Measurements from ENCODE around the gene PLEKHA7.
"Not testable (repeated sequence)": the region's sequence is repeated elsewhere in the genome, so short reads cannot be mapped to it uniquely, and the experiment has no call there.

PLEKHA7 gene

DNA sequence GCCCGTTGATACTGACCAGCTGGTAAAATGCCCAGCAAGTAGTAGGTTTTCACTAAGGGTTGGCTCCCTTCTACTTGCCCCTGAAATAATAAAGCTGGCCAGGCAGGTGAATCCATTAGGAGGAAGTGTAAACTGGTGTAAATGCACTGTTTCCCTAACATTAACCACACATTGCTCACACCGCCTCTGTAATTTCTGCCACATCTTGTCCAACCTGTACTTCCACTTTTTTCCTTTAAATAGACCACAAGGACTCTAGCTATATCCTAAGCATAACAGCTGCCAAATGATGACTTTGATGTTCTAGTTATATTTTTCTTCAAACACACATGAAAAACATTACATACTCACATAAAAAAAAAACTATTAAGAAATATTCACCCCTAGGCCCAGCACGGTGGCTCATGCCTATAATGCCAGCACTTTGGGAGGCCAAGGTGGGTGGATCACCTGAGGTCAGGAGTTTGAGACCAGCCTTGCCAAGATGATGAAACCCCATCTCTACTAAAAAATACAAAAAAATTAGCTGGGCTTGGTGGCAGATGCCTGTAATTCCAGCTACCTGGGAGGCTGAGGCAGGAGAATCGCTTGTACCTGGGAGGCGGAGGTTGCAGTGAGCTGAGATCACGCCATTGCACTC is 95.6 kb downstream of the PLEKHA7 start:
- not testable (repeated sequence) for H3K9ac ChIP-seq (ENCODE audit: low read length in 5 of 5); H3K4me1 ChIP-seq (ENCODE audit: control insufficient read depth in 5 of 5, insufficient read depth in 5 of 5, low read length in 5 of 5); H3K27ac ChIP-seq (ENCODE audit: low read depth, low read length); H3K9me3 ChIP-seq (ENCODE audit: control insufficient read depth in 5 of 5, low read length in 5 of 5); H3K36me3 ChIP-seq (ENCODE audit: control insufficient read depth in 5 of 5, insufficient read depth in 5 of 5, low read length in 5 of 5); H3K4me3 ChIP-seq (ENCODE audit: low read depth in 1 of 5, low read length in 5 of 5); H3K27me3 ChIP-seq (ENCODE audit: control insufficient read depth in 5 of 5, insufficient read depth in 4 of 5, low read length in 5 of 5)

DNA sequence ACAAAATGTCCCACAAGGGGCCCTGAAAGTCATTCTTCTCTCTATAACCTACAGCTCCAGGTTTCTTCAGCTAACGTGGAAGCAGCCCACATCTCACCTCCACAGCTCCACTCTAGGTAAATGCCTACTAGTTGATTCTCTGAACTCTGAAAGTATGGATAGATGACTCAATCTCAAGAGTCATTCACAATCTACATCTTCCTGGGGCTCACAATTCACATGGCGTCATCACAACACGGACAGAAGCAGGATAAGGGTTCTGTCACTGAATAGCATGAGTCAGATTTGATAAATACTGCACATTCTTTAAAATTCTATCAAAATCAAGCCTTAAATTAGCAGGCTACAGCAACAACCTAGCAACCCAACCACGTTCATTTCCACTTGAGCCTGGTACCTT is 96.3 kb downstream of the PLEKHA7 start:
- no peaks in the 10 kb centered on the region for H3K9me3 ChIP-seq (ENCODE audit: control insufficient read depth in 5 of 5, low read length in 5 of 5)
- peaks cover 0 to 11% (median 0%) of the 10 kb centered on the region in 5 donors for H3K4me1 ChIP-seq (ENCODE audit: control insufficient read depth in 5 of 5, insufficient read depth in 5 of 5, low read length in 5 of 5)
- no peak overlapping the region for H3K4me3 ChIP-seq (ENCODE audit: low read depth in 1 of 5, low read length in 5 of 5)
- no peaks in the 10 kb centered on the region for H3K36me3 ChIP-seq (ENCODE audit: control insufficient read depth in 5 of 5, insufficient read depth in 5 of 5, low read length in 5 of 5)
- H3K27ac ChIP-seq (ENCODE audit: low read depth, low read length): no peak overlapping the region
- H3K27me3 ChIP-seq (ENCODE audit: control insufficient read depth in 5 of 5, insufficient read depth in 4 of 5, low read length in 5 of 5): no peaks in the 10 kb centered on the region
- no peak overlapping the region for H3K9ac ChIP-seq (ENCODE audit: low read length in 5 of 5)

DNA sequence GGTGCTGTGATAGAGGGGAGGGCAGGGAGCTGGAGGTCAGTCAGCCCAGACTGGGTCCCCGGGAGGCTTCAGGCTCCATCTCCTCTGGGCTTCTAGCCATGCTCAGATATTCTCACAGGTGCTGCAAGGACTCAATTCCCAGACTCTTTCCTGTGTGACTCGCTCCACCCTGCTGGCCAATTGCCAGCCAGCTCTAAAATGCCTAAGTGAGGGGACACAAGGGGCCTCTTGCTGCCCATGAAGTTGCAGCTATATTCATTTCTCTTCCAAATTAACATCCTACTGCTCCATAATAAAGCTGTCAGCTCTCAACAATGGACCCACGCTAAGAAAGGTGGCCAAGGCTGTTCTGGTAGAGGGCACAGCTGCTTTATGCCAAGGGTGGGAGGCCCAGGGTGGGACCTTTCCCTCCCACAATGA is 101.5 kb downstream of the PLEKHA7 start:
- Histone ChIP-seq H3K9ac (ENCODE audit: low read length in 5 of 5) (no peak overlapping the region), H3K27me3 (ENCODE audit: control insufficient read depth in 5 of 5, insufficient read depth in 4 of 5, low read length in 5 of 5) (no peaks in the 10 kb centered on the region), H3K4me3 (ENCODE audit: low read depth in 1 of 5, low read length in 5 of 5) (no peak overlapping the region), H3K9me3 (ENCODE audit: control insufficient read depth in 5 of 5, low read length in 5 of 5) (no peaks in the 10 kb centered on the region), H3K36me3 (ENCODE audit: control insufficient read depth in 5 of 5, insufficient read depth in 5 of 5, low read length in 5 of 5) (no peaks in the 10 kb centered on the region), H3K27ac (ENCODE audit: low read depth, low read length) (no peak overlapping the region), H3K4me1 (ENCODE audit: control insufficient read depth in 5 of 5, insufficient read depth in 5 of 5, low read length in 5 of 5) (peaks cover 3 to 24% (median 5%) of the 10 kb centered on the region in 5 donors)

- H3K27ac ChIP-seq (ENCODE audit: low read depth, low read length): no peak overlapping the region
- no peaks in the 10 kb centered on the region for H3K27me3 ChIP-seq (ENCODE audit: control insufficient read depth in 5 of 5, insufficient read depth in 4 of 5, low read length in 5 of 5)
- H3K9me3 ChIP-seq (ENCODE audit: control insufficient read depth in 5 of 5, low read length in 5 of 5): no peaks in the 10 kb centered on the region
- H3K9ac ChIP-seq (ENCODE audit: low read length in 5 of 5): no peak overlapping the region
- no peaks in the 10 kb centered on the region for H3K36me3 ChIP-seq (ENCODE audit: control insufficient read depth in 5 of 5, insufficient read depth in 5 of 5, low read length in 5 of 5)
- no peak overlapping the region for H3K4me3 ChIP-seq (ENCODE audit: low read depth in 1 of 5, low read length in 5 of 5)
- H3K4me1 ChIP-seq (ENCODE audit: control insufficient read depth in 5 of 5, insufficient read depth in 5 of 5, low read length in 5 of 5): peaks cover 3 to 23% (median 5%) of the 10 kb centered on the region in 5 donors
Observed at GRCh38 chr11:16911658-16912057, 102.6 kb downstream of the PLEKHA7 start.

DNA sequence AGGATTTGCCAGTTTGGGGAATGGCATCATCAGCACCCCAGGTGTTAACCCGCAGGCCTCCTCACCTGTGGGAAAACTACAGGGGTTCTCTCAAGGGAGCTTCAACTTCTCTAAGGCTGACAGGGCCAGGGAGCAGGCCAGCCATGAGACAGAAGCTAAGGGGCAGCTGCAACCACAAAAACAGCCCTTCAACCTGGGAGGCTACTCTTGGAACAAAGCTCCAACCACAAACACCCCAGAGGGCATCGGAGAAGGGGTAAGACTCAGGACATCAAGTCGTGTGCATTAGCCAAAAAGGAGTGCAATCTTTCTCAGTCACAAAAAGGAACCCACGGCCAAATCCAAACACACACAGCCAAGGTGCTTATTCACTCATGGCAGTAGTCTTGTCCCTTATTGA is 103.0 kb downstream of the PLEKHA7 start:
- H3K27ac ChIP-seq (ENCODE audit: low read depth, low read length): no peak overlapping the region
- no peaks in the 10 kb centered on the region for H3K27me3 ChIP-seq (ENCODE audit: control insufficient read depth in 5 of 5, insufficient read depth in 4 of 5, low read length in 5 of 5)
- no peak overlapping the region for H3K4me3 ChIP-seq (ENCODE audit: low read depth in 1 of 5, low read length in 5 of 5)
- no peaks in the 10 kb centered on the region for H3K36me3 ChIP-seq (ENCODE audit: control insufficient read depth in 5 of 5, insufficient read depth in 5 of 5, low read length in 5 of 5)
- H3K9me3 ChIP-seq (ENCODE audit: control insufficient read depth in 5 of 5, low read length in 5 of 5): no peaks in the 10 kb centered on the region
- peaks cover 3 to 18% (median 5%) of the 10 kb centered on the region in 5 donors for H3K4me1 ChIP-seq (ENCODE audit: control insufficient read depth in 5 of 5, insufficient read depth in 5 of 5, low read length in 5 of 5)
- H3K9ac ChIP-seq (ENCODE audit: low read length in 5 of 5): no peak overlapping the region

DNA sequence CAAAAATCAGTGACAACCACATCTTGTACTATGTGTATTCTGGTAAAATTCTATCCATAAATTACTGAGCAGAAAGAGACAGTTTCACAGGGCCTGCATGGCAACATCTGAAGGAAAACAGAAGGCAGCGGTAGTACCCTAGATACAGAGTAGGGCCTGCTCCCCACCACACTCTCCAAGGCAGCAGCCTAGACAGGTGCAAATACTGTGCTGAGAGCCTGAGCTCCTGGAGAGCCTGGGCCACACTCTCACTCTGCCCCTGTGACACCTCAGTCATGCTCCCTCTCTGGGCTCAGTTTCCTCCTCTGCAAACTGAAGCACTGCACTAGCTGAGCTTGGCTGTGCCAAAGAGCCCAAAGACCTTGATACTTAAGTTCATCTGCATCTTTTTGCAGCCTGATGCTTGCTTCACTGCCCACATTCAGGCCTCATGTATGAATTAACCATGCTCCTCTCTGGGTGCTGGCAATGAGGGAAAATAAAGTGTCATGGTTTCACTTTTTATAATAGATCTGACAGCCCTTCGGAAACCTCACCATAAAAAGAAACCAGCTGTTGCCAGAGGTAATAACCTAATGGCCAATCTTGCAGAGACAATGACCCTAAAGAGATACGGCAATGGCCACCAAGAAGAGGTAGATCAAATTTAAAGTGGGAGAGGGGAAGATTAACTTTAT is 104.7 kb downstream of the PLEKHA7 start:
- no peaks in the 10 kb centered on the region for H3K36me3 ChIP-seq (ENCODE audit: control insufficient read depth in 5 of 5, insufficient read depth in 5 of 5, low read length in 5 of 5)
- H3K4me1 ChIP-seq (ENCODE audit: control insufficient read depth in 5 of 5, insufficient read depth in 5 of 5, low read length in 5 of 5): peaks cover 3 to 22% (median 5%) of the 10 kb centered on the region in 5 donors
- H3K9ac ChIP-seq (ENCODE audit: low read length in 5 of 5): no peak overlapping the region
- no peaks in the 10 kb centered on the region for H3K9me3 ChIP-seq (ENCODE audit: control insufficient read depth in 5 of 5, low read length in 5 of 5)
- no peak overlapping the region for H3K4me3 ChIP-seq (ENCODE audit: low read depth in 1 of 5, low read length in 5 of 5)
- H3K27me3 ChIP-seq (ENCODE audit: control insufficient read depth in 5 of 5, insufficient read depth in 4 of 5, low read length in 5 of 5): no peaks in the 10 kb centered on the region
- no peak overlapping the region for H3K27ac ChIP-seq (ENCODE audit: low read depth, low read length)

DNA sequence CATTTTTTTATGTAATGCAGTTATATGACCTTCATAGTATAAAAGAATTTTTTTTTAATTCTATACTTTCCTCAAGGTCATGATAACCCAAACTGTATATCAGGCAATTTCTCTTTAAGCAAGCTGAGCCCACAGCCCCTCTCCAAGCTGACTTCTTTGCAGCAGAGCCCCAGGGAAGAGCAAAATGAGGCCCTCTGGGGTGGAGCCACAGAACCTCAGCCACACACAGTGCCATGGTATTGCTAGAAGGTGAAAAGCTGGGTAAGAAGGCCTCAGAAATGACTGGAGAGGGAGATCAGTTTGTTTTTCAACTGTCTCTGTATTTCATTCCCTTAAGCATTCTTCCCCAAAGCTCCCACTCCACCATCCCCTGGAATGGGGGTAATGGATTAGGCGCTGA is 108.8 kb downstream of the PLEKHA7 start:
- H3K27me3 ChIP-seq (ENCODE audit: control insufficient read depth in 5 of 5, insufficient read depth in 4 of 5, low read length in 5 of 5): no peaks in the 10 kb centered on the region

GRCh38 chr11:16904761-16905160 is 109.5 kb downstream of the PLEKHA7 start:
- H3K9me3 ChIP-seq (ENCODE audit: control insufficient read depth in 5 of 5, low read length in 5 of 5); H3K36me3 ChIP-seq (ENCODE audit: control insufficient read depth in 5 of 5, insufficient read depth in 5 of 5, low read length in 5 of 5); H3K4me3 ChIP-seq (ENCODE audit: low read depth in 1 of 5, low read length in 5 of 5); H3K27me3 ChIP-seq (ENCODE audit: control insufficient read depth in 5 of 5, insufficient read depth in 4 of 5, low read length in 5 of 5); H3K9ac ChIP-seq (ENCODE audit: low read length in 5 of 5); H3K27ac ChIP-seq (ENCODE audit: low read depth, low read length): not testable (repeated sequence)
- peaks cover 0 to 23% (median 3%) of the 10 kb centered on the region in 5 donors for H3K4me1 ChIP-seq (ENCODE audit: control insufficient read depth in 5 of 5, insufficient read depth in 5 of 5, low read length in 5 of 5)

More for the DNA sequence above, 108.8 kb downstream of the PLEKHA7 start:
- Histone ChIP-seq H3K4me3 (ENCODE audit: low read depth in 1 of 5, low read length in 5 of 5) (no peak overlapping the region), H3K9ac (ENCODE audit: low read length in 5 of 5) (no peak overlapping the region), H3K9me3 (ENCODE audit: control insufficient read depth in 5 of 5, low read length in 5 of 5) (no peaks in the 10 kb centered on the region), H3K36me3 (ENCODE audit: control insufficient read depth in 5 of 5, insufficient read depth in 5 of 5, low read length in 5 of 5) (no peaks in the 10 kb centered on the region), H3K27ac (ENCODE audit: low read depth, low read length) (no peak overlapping the region), H3K4me1 (ENCODE audit: control insufficient read depth in 5 of 5, insufficient read depth in 5 of 5, low read length in 5 of 5) (peaks cover 0 to 24% (median 3%) of the 10 kb centered on the region in 5 donors)

DNA sequence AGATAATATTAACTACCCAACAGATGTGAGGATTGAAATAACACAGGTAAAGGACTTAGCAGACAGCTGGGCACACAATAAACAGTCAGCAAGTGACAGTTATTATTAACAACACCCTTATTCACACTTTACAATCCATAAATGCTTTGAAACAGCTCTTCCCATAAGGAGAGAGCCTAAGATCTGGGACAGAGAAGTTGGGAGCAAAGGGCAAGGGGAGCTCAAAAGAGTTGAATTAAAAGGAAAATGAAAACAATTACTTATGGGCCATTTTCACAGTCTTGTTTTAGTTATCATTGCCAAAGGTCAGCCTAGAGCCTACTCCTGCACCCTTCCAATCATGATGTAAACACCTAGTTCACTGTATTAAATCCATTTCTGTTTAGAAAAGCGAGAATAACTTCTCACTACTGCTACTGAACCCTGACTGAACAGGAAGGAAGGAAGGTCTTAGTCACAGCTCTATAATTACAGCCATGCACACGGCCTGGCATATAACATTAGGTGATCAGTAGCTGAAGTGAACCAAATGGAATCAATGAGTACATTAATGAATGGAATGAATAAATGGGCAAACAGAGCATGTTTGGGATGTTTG is 111.3 kb downstream of the PLEKHA7 start:
- H3K9me3 ChIP-seq (ENCODE audit: control insufficient read depth in 5 of 5, low read length in 5 of 5): no peaks in the 10 kb centered on the region
- peak overlapping the region; percentile 1 for H3K27ac ChIP-seq (ENCODE audit: low read depth, low read length)

GRCh38 chr11:16902182-16902581 is 112.0 kb downstream of the PLEKHA7 start:
- H3K4me1 ChIP-seq (ENCODE audit: control insufficient read depth in 5 of 5, insufficient read depth in 5 of 5, low read length in 5 of 5): peaks cover 0 to 30% (median 5%) of the 10 kb centered on the region in 5 donors
- no peaks in the 10 kb centered on the region for H3K36me3 ChIP-seq (ENCODE audit: control insufficient read depth in 5 of 5, insufficient read depth in 5 of 5, low read length in 5 of 5)
- no peak overlapping the region for H3K4me3 ChIP-seq (ENCODE audit: low read depth in 1 of 5, low read length in 5 of 5)
- peak overlapping the region; percentile 1 for H3K27ac ChIP-seq (ENCODE audit: low read depth, low read length)
- H3K27me3 ChIP-seq (ENCODE audit: control insufficient read depth in 5 of 5, insufficient read depth in 4 of 5, low read length in 5 of 5): no peaks in the 10 kb centered on the region
- no peak overlapping the region for H3K9ac ChIP-seq (ENCODE audit: low read length in 5 of 5)
- no peaks in the 10 kb centered on the region for H3K9me3 ChIP-seq (ENCODE audit: control insufficient read depth in 5 of 5, low read length in 5 of 5)

More for the DNA sequence above, 111.3 kb downstream of the PLEKHA7 start:
- Histone ChIP-seq H3K4me1 (ENCODE audit: control insufficient read depth in 5 of 5, insufficient read depth in 5 of 5, low read length in 5 of 5) (peaks cover 0 to 24% (median under 1%) of the 10 kb centered on the region in 5 donors), H3K36me3 (ENCODE audit: control insufficient read depth in 5 of 5, insufficient read depth in 5 of 5, low read length in 5 of 5) (no peaks in the 10 kb centered on the region), H3K27me3 (ENCODE audit: control insufficient read depth in 5 of 5, insufficient read depth in 4 of 5, low read length in 5 of 5) (no peaks in the 10 kb centered on the region), H3K9ac (ENCODE audit: low read length in 5 of 5) (no peak overlapping the region), H3K4me3 (ENCODE audit: low read depth in 1 of 5, low read length in 5 of 5) (no peak overlapping the region)

Measured in subcutaneous abdominal adipose tissue (tissue), 5 donors.